Ureter (tissue), 1 donor: ENCODE results near the gene PACRGL. TPM values are rescaled to one million over a fixed set of nuclear protein-coding genes. Genes with fewer than 3 reads are reported as not detected.
"Not testable (repeated sequence)": the region's sequence is repeated elsewhere in the genome, so short reads cannot be mapped to it uniquely, and the experiment has no call there.

ENCODE experiments used
- DNase-seq: peaks from one replicate; pipeline ENCODE4 v3.0.0-alpha.2; 2020; ENCODE audit warnings: low spot score
- total RNA-seq: library from RNA; stranded (reverse); gene quantifications from one replicate; pipeline ENCODE4 v1.2.4, GENCODE V29; 2023
- donor health status: DM: yes; HTN: yes; CAD: no.

PACRGL gene
- total RNA-seq, 1 donor from 2014 or later = 36.9 TPM

- no peak for DNase-seq
Observed at GRCh38 chr4:20723463-20723862, 23.2 kb downstream of the PACRGL start.

DNA sequence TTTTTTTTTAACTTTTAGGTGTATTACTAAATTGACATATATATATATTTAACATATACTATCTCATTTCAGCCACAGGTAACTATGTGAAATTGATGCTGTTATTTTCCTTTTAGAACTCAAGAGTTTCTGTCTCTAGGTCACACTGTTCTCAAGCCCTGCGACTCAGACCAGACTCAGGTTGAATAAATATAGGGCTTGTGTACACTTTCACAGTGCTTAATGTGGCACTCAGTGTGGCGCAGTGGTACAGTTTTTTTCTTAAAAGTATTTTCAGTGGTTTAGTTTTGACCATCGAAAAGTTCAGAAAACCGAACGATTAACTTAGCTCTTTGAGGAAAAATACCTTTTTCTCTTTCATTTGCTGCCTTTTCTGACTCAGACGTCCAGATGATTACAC, 24.7 kb downstream of the PACRGL start:
- DNase-seq = no peak

- DNase-seq = no peak
Observed at GRCh38 chr4:20735931-20736330, 35.7 kb downstream of the PACRGL start.

DNA sequence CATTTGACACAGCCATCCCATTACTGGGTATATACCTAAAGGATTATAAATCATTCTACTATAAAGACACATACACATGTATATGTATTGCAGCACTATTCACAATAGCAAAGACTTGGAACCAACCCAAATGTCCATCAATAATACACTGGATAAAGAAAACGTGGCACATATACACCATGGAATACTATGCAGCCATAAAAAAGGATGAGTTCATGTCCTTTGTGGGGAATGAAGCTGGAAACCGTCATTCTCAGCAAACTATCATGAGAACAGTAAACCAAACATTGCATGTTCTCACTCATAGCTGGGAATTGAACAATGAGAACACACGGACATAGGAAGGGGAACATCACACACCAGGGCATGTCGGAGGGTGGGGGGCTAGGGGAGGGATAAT, 45.7 kb downstream of the PACRGL start:
- not testable (repeated sequence) for DNase-seq

DNA sequence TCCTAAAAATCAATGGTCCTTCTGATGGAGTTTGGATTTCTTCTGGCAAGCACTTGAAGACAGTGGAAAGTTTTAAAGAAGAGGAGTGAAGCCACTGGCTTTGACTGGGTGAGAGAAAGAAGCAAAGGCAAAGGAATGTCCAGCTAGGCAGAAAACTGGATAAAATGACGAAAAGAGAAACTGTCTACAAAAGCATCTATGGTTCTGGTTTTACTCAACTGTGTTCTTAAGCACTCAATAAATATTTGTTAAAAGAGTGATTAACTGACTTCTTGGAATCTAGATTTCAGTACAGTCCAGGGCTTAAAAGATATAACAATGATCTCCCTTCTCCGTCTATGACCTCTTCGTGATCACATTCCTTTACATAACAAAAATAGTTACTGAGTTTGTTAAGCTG, 52.4 kb downstream of the PACRGL start:
- no peak for DNase-seq

DNA sequence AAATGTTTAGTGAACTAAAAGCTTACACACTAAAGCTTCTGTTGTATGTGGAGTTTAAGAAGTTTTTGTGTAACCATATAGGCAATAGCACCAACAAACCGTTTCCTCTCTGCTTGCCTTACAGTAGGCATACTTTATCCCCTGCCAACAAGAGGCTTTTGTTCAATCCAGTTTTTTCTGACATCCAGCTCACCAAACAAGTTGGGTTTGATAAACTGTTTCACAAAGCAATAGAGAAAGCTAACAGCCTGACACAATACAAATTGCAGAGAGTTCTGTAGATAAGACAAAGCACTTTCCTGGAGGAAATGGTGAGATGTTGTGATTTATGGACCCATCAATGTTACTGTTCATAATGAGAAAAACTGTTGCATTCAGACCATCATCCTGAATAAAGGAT, 53.8 kb downstream of the PACRGL start:
- DNase-seq = no peak

GRCh38 chr4:20760053-20760452, 59.8 kb downstream of the PACRGL start:
- no peak for DNase-seq

GRCh38 chr4:20761382-20761781, 61.1 kb downstream of the PACRGL start:
- DNase-seq = no peak

GRCh38 chr4:20761826-20762225, 61.6 kb downstream of the PACRGL start:
- no peak for DNase-seq

GRCh38 chr4:20764366-20764992, 64.2 kb downstream of the PACRGL start:
- no peak for DNase-seq

GRCh38 chr4:20773144-20773997, 73.1 kb downstream of the PACRGL start:
- peak; percentile 59 for DNase-seq

- no peak for DNase-seq
Observed at GRCh38 chr4:20778896-20779295, 78.6 kb downstream of the PACRGL start.

DNA sequence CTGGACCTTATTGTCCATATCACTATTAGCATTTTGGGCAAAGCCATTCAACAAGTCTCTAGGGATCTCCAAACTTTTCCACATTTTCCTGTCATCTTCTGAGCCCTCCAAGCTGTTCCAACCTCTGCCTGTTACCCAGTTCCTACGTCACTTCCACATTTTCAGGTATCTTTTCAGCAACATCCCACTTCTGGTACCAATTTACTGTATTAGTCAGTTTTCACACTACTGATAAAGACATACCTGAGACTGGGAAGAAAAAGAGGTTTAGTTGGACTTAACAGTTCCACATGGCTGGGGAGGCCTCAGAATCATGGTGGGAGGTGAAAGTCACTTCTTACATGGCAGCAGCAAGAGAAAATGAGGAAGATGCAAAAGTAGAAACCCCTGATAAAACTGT, 82.9 kb downstream of the PACRGL start:
- not testable (repeated sequence) for DNase-seq

DNA sequence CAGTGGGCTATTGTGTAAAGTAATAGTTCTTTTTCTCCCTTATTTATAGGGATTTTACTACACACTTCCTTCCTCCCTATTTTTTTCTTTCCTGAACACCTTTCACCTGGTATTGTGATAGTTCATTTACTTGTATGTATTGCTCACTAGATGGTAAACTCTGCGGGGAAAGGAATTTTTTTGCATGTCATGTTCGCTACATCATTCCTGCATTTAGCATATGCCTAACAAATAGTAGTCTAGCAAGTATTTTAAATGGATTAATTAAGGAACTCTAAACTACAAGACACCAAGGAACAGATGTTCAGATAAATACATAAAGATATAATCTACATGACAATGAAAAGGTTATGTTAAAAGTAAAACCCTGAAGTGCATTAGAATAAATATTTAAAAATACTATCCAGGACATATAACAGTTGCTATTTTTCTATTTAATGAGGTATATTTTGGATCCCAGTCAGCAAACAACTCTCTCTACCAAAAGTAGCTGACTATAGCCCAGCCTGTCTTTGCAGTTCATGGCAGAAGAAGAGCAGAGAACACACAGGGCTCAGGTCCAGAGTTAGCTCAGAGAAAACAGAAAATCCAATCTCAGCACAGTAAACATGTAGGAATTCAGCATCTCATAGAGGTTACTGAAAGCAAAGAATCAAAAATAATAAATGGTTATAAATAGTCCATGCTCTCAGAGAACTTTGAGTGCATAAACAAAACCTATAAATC, 87.8 kb downstream of the PACRGL start:
- DNase-seq = no peak
